MG63 (cell line): Measurements from ENCODE around the gene RAB8A. TPM values are rescaled to one million over a fixed set of nuclear protein-coding genes. Genes with fewer than 3 reads are reported as not detected.

ENCODE experiments used
- DNase-seq: peaks from one replicate; pipeline ENCODE4 v3.0.0-alpha.2; 2020
- H3K27me3 ChIP-seq: fragments of 250-450 bp; sonication (Bioruptor Pico); 2 replicates; pipeline ENCODE4 v1.5.1; 2020; ENCODE audit warnings: mild to moderate bottlenecking, moderate library complexity
- H3K36me3 ChIP-seq: fragments of 250-450 bp; sonication (Bioruptor Pico); 2 replicates; pipeline ENCODE4 v1.5.1; 2020; ENCODE audit warnings: mild to moderate bottlenecking, moderate library complexity
- H3K4me3 ChIP-seq: fragments of 250-450 bp; sonication (Bioruptor Pico); 2 replicates; pipeline ENCODE4 v1.5.1; 2020; ENCODE audit warnings: mild to moderate bottlenecking, moderate library complexity
- H3K9me3 ChIP-seq: fragments of 250-450 bp; sonication (Bioruptor Pico); 2 replicates; pipeline ENCODE4 v1.5.1; 2020; ENCODE audit warnings: mild to moderate bottlenecking, moderate library complexity
- total RNA-seq: library from RNA; depleted of rRNA; stranded (reverse); fragments of >200 nt; shearing (Covaris generic); gene quantifications from 2 replicates; pipeline ENCODE4 v1.2.3, GENCODE V29; 2014; ENCODE audit warnings: low replicate concordance; rRNA removed

RAB8A gene
- 134 and 149 TPM in 2 replicates for total RNA-seq

GRCh38 chr19:16111160-16111908 is at the start of gene RAB8A:
Gene RAB8A, plus strand, starts transcription at chr19:16111889. Its CDS starts 13 bp downstream, at chr19:16111902.
- Histone ChIP-seq H3K27me3 (no peaks in the 10 kb centered on the region), H3K4me3 (peak within 1 kb of the TSS; percentile 95), H3K36me3 (peaks cover 34% of the 10 kb centered on the region), H3K9me3 (no peaks in the 10 kb centered on the region)
- peak; percentile 100 for DNase-seq

- Histone ChIP-seq H3K4me3 (no peak overlapping the region), H3K9me3 (peaks cover 27% of the 10 kb centered on the region), H3K27me3 (peaks cover 3% of the 10 kb centered on the region; the same call in 1 of the 2 replicates), H3K36me3 (no peaks in the 10 kb centered on the region)
- DNase-seq, result no peak
These were observed 49.7 kb upstream of the RAB8A start for GRCh38 chr19:16061943-16062342.

GRCh38 chr19:16062789-16063188 is 48.9 kb upstream of the RAB8A start:
- Histone ChIP-seq H3K4me3 (no peak overlapping the region), H3K9me3 (peaks cover 20% of the 10 kb centered on the region), H3K36me3 (peaks cover 4% of the 10 kb centered on the region), H3K27me3 (no peaks in the 10 kb centered on the region)
- no peak for DNase-seq

GRCh38 chr19:16064209-16064889 is 47.3 kb upstream of the RAB8A start:
- DNase-seq, result no peak
- Histone ChIP-seq H3K36me3 (peaks cover 18% of the 10 kb centered on the region), H3K4me3 (no peak overlapping the region), H3K27me3 (no peaks in the 10 kb centered on the region), H3K9me3 (peaks cover 18% of the 10 kb centered on the region)

- DNase-seq, result peak; percentile 81
- no peaks in the 10 kb centered on the region for H3K27me3 ChIP-seq
- peak overlapping the region; percentile 97 for H3K4me3 ChIP-seq
- peaks cover 28% of the 10 kb centered on the region for H3K36me3 ChIP-seq
- peaks cover 3% of the 10 kb centered on the region; the same call in 1 of the 2 replicates for H3K9me3 ChIP-seq
These were observed 45.0 kb upstream of the RAB8A start for GRCh38 chr19:16066611-16067104.

- H3K27me3 ChIP-seq, result no peaks in the 10 kb centered on the region
- H3K36me3 ChIP-seq, result peaks cover 35% of the 10 kb centered on the region
- peaks cover 3% of the 10 kb centered on the region; the same call in 1 of the 2 replicates for H3K9me3 ChIP-seq
- H3K4me3 ChIP-seq, result peak overlapping the region; percentile 97
- DNase-seq, result peak; percentile 99
These were observed 44.3 kb upstream of the RAB8A start for GRCh38 chr19:16067205-16067938.

- H3K36me3 ChIP-seq, result peaks cover 48% of the 10 kb centered on the region
- no peaks in the 10 kb centered on the region for H3K9me3 ChIP-seq
- H3K27me3 ChIP-seq, result no peaks in the 10 kb centered on the region
- peak overlapping the region; percentile 97 for H3K4me3 ChIP-seq
- DNase-seq, result no peak
These were observed 42.9 kb upstream of the RAB8A start for GRCh38 chr19:16068696-16069259.

- no peaks in the 10 kb centered on the region for H3K27me3 ChIP-seq
- no peaks in the 10 kb centered on the region for H3K9me3 ChIP-seq
- H3K36me3 ChIP-seq, result peaks cover 58% of the 10 kb centered on the region
- peak overlapping the region; percentile 97 for H3K4me3 ChIP-seq
- no peak for DNase-seq
These were observed 41.8 kb upstream of the RAB8A start for GRCh38 chr19:16069813-16070365.

GRCh38 chr19:16070366-16070990 is 41.2 kb upstream of the RAB8A start:
- peak overlapping the region; percentile 97 for H3K4me3 ChIP-seq
- H3K27me3 ChIP-seq, result no peaks in the 10 kb centered on the region
- no peaks in the 10 kb centered on the region for H3K9me3 ChIP-seq
- H3K36me3 ChIP-seq, result peaks cover 64% of the 10 kb centered on the region
- DNase-seq, result peak; percentile 91

- peaks cover 70% of the 10 kb centered on the region for H3K36me3 ChIP-seq
- no peaks in the 10 kb centered on the region for H3K27me3 ChIP-seq
- H3K9me3 ChIP-seq, result no peaks in the 10 kb centered on the region
- H3K4me3 ChIP-seq, result no peak overlapping the region
- DNase-seq, result no peak
These were observed 40.5 kb upstream of the RAB8A start for GRCh38 chr19:16071072-16071691.

GRCh38 chr19:16073481-16073880 is 38.2 kb upstream of the RAB8A start:
- Histone ChIP-seq H3K36me3 (peaks cover 79% of the 10 kb centered on the region), H3K9me3 (no peaks in the 10 kb centered on the region)
- DNase-seq, result no peak

GRCh38 chr19:16073988-16074387 is 37.7 kb upstream of the RAB8A start:
- Histone ChIP-seq H3K4me3 (no peak overlapping the region), H3K9me3 (no peaks in the 10 kb centered on the region), H3K27me3 (no peaks in the 10 kb centered on the region), H3K36me3 (peaks cover 75% of the 10 kb centered on the region)
- DNase-seq, result no peak

More at GRCh38 chr19:16073481-16073880, 38.2 kb upstream of the RAB8A start:
- Histone ChIP-seq H3K4me3 (no peak overlapping the region), H3K27me3 (no peaks in the 10 kb centered on the region)

- Histone ChIP-seq H3K4me3 (no peak overlapping the region; the same call in 1 of the 2 replicates), H3K9me3 (no peaks in the 10 kb centered on the region), H3K36me3 (peaks cover 78% of the 10 kb centered on the region), H3K27me3 (no peaks in the 10 kb centered on the region)
- no peak for DNase-seq
These were observed 37.0 kb upstream of the RAB8A start for GRCh38 chr19:16074488-16075365.

GRCh38 chr19:16075430-16076153 is 36.1 kb upstream of the RAB8A start:
- Histone ChIP-seq H3K4me3 (peak overlapping the region; percentile 73), H3K36me3 (peaks cover 87% of the 10 kb centered on the region), H3K9me3 (no peaks in the 10 kb centered on the region), H3K27me3 (no peaks in the 10 kb centered on the region)
- no peak for DNase-seq
